Vagina (tissue), 2 donors: ENCODE results near the gene VBP1. TPM values are rescaled to one million over a fixed set of nuclear protein-coding genes. Genes with fewer than 3 reads are reported as not detected.
"Not testable (repeated sequence)": the region's sequence is repeated elsewhere in the genome, so short reads cannot be mapped to it uniquely, and the experiment has no call there.

Experiments
- DNase-seq, 2 donors: peaks; one replicate each; pipeline ENCODE4 v3.0.0-alpha.2; 2017; ENCODE audit errors: extremely low spot score in 2 of 2
- H3K27ac ChIP-seq: fragments of 200-600 bp; sonication (generic); one replicate; pipeline ENCODE4 v1.5.1; 2019
- H3K27me3 ChIP-seq: fragments of 200-600 bp; sonication (generic); one replicate; pipeline ENCODE4 v1.5.1; 2019
- H3K36me3 ChIP-seq, 2 donors: fragments of 200-600 bp; sonication (generic); one replicate each; pipeline ENCODE4 v1.5.1; 2017 to 2019
- H3K4me1 ChIP-seq: fragments of 200-600 bp; sonication (generic); one replicate; pipeline ENCODE4 v1.5.1; 2019
- H3K4me3 ChIP-seq, 2 donors: fragments of 200-600 bp; sonication (generic); 1 replicate in 1 of 2; 2 replicates in 1 of 2; pipeline ENCODE4 v1.5.1; 2016 to 2019
- H3K9me3 ChIP-seq: fragments of 200-600 bp; sonication (generic); one replicate; pipeline ENCODE4 v1.5.1; 2019
- POLR2A ChIP-seq, 2 donors: fragments of 450-650 bp; IDR thresholded peaks; one replicate each; pipeline ENCODE4 v1.6.1; 2017; ENCODE audit warnings: antibody characterized with exemption in 2 of 2, mild to moderate bottlenecking in 2 of 2, moderate library complexity in 2 of 2
- POLR2AphosphoS5 ChIP-seq, 2 donors: sonication (generic); formaldehyde crosslinking; IDR thresholded peaks; one replicate each; pipeline ENCODE4 v1.9.0; 2017; ENCODE audit warnings: antibody characterized with exemption in 2 of 2, mild to moderate bottlenecking in 2 of 2, low read depth in 1 of 2; ENCODE audit not compliant: insufficient read depth in 1 of 2
- intact Hi-C: fragments of 100-400 bp; cut with DNase I; formaldehyde crosslinking; loops from one replicate; pipeline ENCODE4 v1.15.1; 2023
- total RNA-seq: library from RNA; depleted of rRNA; stranded (reverse); fragments of >200 nt; gene quantifications from one replicate; pipeline ENCODE4 v1.2.3, GENCODE V29; 2016
- TF ChIP-seq, protein P1 (sequence below), 3 experiments: fragments of 450-650 bp in 2 of 3; fragments of 200-600 bp in 1 of 3; sonication (generic) in 1 of 3; IDR thresholded peaks; one replicate each; pipeline ENCODE4 v1.5.1; 2017 to 2019; ENCODE audit warnings: antibody characterized with exemption in 3 of 3, mild to moderate bottlenecking in 2 of 3, moderate library complexity in 2 of 3

Gene VBP1
- total RNA-seq, 1 donor from 2014 or later = 16.9 TPM

DNA sequence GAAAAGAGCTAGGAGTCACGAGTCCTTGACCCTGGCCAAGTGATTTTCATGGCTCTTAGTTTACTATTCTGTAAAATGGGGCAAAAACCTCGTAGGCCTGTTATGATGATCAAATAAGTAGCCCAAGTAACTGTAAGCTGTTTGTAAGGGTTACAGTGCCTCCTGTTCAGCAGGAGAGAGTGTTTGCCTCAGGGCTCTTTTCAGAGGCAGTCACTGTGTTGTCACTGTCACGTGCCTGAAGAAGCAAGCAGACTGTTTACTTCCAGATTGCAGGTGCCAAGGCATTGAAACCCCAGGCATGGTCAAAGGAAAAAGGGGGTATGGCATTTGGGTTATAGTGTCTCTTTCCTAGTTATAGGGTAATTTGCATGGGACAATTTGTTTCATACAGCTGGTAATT lies 43.5 kb downstream of the VBP1 start:
- Histone ChIP-seq H3K4me1 (peaks cover 8% of the 10 kb centered on the region), H3K27me3 (no peaks in the 10 kb centered on the region), H3K27ac (no peak overlapping the region), H3K9me3 (no peaks in the 10 kb centered on the region), H3K36me3 (no peaks in the 10 kb centered on the region), H3K4me3 (no peak overlapping the region)
- intact Hi-C loops = no loop called here
- TF ChIP-seq POLR2AphosphoS5 (IDR thresholded peaks at IDR 0.05; ENCODE audit: insufficient read depth in 1 of 2, low read depth in 1 of 2) (no peak), POLR2A (IDR thresholded peaks at IDR 0.05) (no peak)
- TF ChIP-seq, protein P1, sequence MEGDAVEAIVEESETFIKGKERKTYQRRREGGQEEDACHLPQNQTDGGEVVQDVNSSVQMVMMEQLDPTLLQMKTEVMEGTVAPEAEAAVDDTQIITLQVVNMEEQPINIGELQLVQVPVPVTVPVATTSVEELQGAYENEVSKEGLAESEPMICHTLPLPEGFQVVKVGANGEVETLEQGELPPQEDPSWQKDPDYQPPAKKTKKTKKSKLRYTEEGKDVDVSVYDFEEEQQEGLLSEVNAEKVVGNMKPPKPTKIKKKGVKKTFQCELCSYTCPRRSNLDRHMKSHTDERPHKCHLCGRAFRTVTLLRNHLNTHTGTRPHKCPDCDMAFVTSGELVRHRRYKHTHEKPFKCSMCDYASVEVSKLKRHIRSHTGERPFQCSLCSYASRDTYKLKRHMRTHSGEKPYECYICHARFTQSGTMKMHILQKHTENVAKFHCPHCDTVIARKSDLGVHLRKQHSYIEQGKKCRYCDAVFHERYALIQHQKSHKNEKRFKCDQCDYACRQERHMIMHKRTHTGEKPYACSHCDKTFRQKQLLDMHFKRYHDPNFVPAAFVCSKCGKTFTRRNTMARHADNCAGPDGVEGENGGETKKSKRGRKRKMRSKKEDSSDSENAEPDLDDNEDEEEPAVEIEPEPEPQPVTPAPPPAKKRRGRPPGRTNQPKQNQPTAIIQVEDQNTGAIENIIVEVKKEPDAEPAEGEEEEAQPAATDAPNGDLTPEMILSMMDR (IDR thresholded peaks at IDR 0.05) = no peak
- no peak for DNase-seq

DNA sequence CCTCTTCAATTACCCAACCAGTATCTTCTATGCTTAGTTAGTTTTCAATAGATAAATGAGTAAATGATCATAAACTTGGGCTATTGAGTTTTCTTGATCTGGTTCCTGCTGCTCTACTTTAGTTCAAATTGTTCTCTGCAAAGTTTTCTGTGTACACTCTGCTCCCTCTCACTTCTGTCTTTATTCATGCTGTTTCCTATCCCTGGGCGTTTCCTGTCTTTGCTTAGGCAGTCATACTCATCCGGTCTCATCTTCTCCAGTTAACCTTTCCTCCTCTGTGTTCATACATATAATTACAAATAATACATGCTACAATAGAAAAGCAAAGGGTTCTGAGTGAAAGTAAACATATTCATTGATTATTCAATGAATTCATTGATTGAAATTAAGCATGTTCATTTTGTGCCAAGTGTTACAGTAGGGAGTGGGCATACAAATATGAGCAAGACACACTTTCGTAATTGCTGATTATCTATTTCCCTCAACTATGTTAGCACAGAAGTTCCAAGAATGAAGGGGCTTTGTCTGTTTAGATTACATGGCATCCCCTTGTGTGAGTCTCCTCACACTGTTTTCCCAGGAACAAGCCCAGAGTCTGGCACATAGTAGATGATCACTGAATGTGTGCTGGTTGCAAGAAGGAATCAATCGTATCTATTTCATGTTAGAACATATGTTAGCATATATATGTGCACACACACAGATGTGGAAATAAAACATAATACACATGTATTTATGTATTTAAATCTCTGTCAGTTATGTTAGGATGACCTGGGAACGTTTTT lies 46.9 kb downstream of the VBP1 start:
- Histone ChIP-seq H3K36me3 (no peaks in the 10 kb centered on the region), H3K9me3 (no peaks in the 10 kb centered on the region), H3K4me1 (peaks cover 8% of the 10 kb centered on the region), H3K27me3 (no peaks in the 10 kb centered on the region), H3K4me3 (peak overlapping the region in 1 of 2 donors; percentile 33), H3K27ac (no peak overlapping the region)
- intact Hi-C loops = no loop called here
- no peak for TF ChIP-seq POLR2A (IDR thresholded peaks at IDR 0.05)
- TF ChIP-seq, protein P1 (IDR thresholded peaks at IDR 0.05) = no peak
- TF ChIP-seq POLR2AphosphoS5 (IDR thresholded peaks at IDR 0.05; ENCODE audit: insufficient read depth in 1 of 2, low read depth in 1 of 2) = no peak
- DNase-seq = no peak

DNA sequence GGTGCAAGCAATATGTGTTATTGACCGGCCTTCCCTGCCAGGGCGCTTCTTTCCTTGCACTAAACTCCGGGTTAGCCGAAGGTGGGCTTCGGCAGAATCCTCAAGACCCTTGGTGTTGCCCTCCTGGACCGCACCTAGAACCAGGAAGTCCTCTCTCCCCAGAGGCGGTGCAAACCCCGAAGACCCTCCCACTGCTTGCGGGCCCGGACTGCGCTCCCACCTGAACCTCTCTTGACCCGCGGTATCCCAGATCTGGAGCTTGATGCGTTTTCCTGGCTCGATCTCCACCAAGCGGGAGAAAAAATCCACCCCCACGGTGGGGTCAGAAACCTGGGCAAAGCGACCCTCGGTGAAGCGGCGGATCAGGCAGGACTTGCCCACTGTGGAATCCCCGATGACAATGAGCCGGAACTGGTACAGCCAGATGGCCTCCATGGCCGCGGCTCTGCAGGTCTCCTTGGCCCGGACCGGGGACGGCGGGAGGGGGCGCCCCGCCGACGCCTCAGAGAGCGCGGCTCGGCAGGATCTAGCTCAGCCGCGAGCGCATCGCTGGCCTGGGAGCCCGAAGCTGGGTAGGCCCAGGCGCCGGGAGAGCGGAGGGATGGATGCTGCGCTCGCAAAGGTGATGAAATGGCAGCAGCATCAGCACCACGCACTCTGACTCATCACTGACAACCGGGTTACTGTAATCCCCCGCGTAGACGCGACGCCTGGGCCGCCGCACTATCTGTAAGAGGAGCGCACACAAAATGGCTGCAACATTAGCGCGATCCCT lies 47.8 kb downstream of the VBP1 start, which contains the start of gene RAB39B:
Gene RAB39B (minus strand): TSS at position 638 of the 775 bp plus-strand sequence. CDS start 203 bp downstream, at position 435.
- intact Hi-C loops = no loop called here
- no peak for DNase-seq
- H3K27ac ChIP-seq = no peak within 1 kb of the TSS
- TF ChIP-seq, protein P1 (IDR thresholded peaks at IDR 0.05) = no peak
- TF ChIP-seq POLR2AphosphoS5 (IDR thresholded peaks at IDR 0.05; ENCODE audit: insufficient read depth in 1 of 2, low read depth in 1 of 2) (no peak), POLR2A (IDR thresholded peaks at IDR 0.05) (no peak)
- no peaks in the 10 kb centered on the region for H3K36me3 ChIP-seq
- peaks cover 8% of the 10 kb centered on the region for H3K4me1 ChIP-seq
- H3K9me3 ChIP-seq = no peaks in the 10 kb centered on the region
- H3K27me3 ChIP-seq = no peaks in the 10 kb centered on the region
- H3K4me3 ChIP-seq = peak within 1 kb of the TSS; percentile 30 to 33

DNA sequence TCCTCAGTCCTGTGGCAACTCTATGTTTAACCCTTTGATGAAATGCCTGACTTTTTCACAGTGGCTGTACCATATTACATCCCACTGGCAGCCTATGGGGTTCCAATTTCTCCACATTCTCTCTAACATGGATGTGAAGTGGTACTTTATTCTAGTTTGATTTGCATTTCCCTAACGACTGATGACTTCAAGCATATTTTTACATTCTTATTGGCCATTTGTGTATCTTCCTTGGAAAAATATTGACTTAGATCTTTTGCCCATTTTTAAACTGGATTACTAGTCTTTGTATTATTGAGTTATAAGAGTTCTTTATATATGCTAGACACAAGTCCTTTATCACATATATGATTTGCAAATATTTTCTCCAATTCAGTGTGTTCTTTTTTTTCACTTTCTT lies 50.2 kb downstream of the VBP1 start:
- Histone ChIP-seq H3K4me1 (peaks cover 8% of the 10 kb centered on the region), H3K27ac (no peak overlapping the region), H3K27me3 (no peaks in the 10 kb centered on the region), H3K36me3 (no peaks in the 10 kb centered on the region), H3K4me3 (no peak overlapping the region), H3K9me3 (no peaks in the 10 kb centered on the region)
- intact Hi-C loops = no loop called here
- no peak for TF ChIP-seq POLR2AphosphoS5 (IDR thresholded peaks at IDR 0.05; ENCODE audit: insufficient read depth in 1 of 2, low read depth in 1 of 2)
- TF ChIP-seq, protein P1 (IDR thresholded peaks at IDR 0.05) = no peak
- no peak for TF ChIP-seq POLR2A (IDR thresholded peaks at IDR 0.05)
- DNase-seq = no peak

DNA sequence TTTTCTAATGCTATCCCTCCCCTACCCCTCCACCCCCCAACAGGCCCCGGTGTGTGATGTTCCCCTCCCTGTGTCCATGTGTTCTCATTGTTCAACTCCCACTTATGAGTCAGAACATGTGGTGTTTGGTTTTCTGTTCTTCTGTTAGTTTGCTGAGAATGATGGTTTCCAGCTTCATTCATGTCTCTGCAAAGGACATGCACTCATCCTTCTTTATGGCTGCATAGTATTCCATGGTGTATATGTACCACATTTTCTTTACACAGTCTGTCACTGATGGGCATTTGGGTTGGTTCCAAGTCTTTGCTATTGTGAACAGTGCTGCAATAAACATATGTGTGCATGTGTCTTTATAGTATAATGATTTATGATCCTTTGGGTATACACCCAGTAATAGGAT lies 51.7 kb downstream of the VBP1 start:
- H3K27me3 ChIP-seq, DNase-seq, H3K4me1 ChIP-seq, H3K27ac ChIP-seq, H3K9me3 ChIP-seq, intact Hi-C loops, H3K4me3 ChIP-seq, H3K36me3 ChIP-seq: not testable (repeated sequence)
